ENCODE measurements around the gene FMR1NB. TPM values are rescaled to one million over a fixed set of nuclear protein-coding genes. Genes with fewer than 3 reads are reported as not detected.

Gene FMR1NB
- total RNA-seq, 1 donor from 2014 or later, result not detected

- no peak overlapping the region for H2AFZ ChIP-seq (ENCODE audit: low read depth, low read length)
- Mint-ChIP-seq H3K27me3 (ENCODE audit: low read depth, unreplicated experiment) (no peaks in the 10 kb centered on the region), H3K9me3 (ENCODE audit: unreplicated experiment) (no peaks in the 10 kb centered on the region), H3K4me3 (ENCODE audit: unreplicated experiment) (no peak overlapping the region), H3K36me3 (ENCODE audit: low read depth, unreplicated experiment) (peaks cover 2% of the 10 kb centered on the region), H3K4me1 (ENCODE audit: low read depth, unreplicated experiment) (peaks cover 16% of the 10 kb centered on the region), H3K27ac (ENCODE audit: unreplicated experiment) (no peak overlapping the region)
- no peak overlapping the region for H3K27ac ChIP-seq (ENCODE audit: low read depth, low read length)
- no peak overlapping the region for H3K9ac ChIP-seq (ENCODE audit: low read length)
- H4K20me1 ChIP-seq (ENCODE audit: insufficient read depth, low read length), result no peaks in the 10 kb centered on the region
- no peak for TF ChIP-seq CTCF (IDR thresholded peaks at IDR 0.05; ENCODE audit: insufficient read depth, low read depth, low read length)
- no peak for TF ChIP-seq EZH2 (IDR thresholded peaks at IDR 0.05; ENCODE audit: insufficient read depth, low read length)
- FAIRE-seq (no peak), DNase-seq (ENCODE audit: low read depth) (no peak)
- H3K36me3 ChIP-seq (ENCODE audit: insufficient read depth, low read length), result no peaks in the 10 kb centered on the region
- H3K4me3 ChIP-seq (ENCODE audit: insufficient read depth, low read depth, low read length), result no peak overlapping the region
- H3K27me3 ChIP-seq (ENCODE audit: insufficient read depth, low read length), result no peaks in the 10 kb centered on the region
- no peaks in the 10 kb centered on the region for H3K4me1 ChIP-seq (ENCODE audit: insufficient read depth, low read length)
- H3K79me2 ChIP-seq (ENCODE audit: insufficient read depth, low read length), result no peaks in the 10 kb centered on the region
- H3K9me3 ChIP-seq (ENCODE audit: insufficient read depth, low read depth, low read length), result no peaks in the 10 kb centered on the region
- no peak overlapping the region for H3K4me2 ChIP-seq (ENCODE audit: low read length)
Observed at GRCh38 chrX:147953976-147954375, 27.2 kb upstream of the FMR1NB start.

- Histone ChIP-seq H3K36me3 (ENCODE audit: insufficient read depth, low read length) (no peaks in the 10 kb centered on the region), H3K9me3 (ENCODE audit: insufficient read depth, low read depth, low read length) (no peaks in the 10 kb centered on the region), H4K20me1 (ENCODE audit: insufficient read depth, low read length) (no peaks in the 10 kb centered on the region), H3K4me2 (ENCODE audit: low read length) (no peak overlapping the region), H3K4me1 (ENCODE audit: insufficient read depth, low read length) (no peaks in the 10 kb centered on the region), H3K27ac (ENCODE audit: low read depth, low read length) (no peak overlapping the region), H3K4me3 (ENCODE audit: insufficient read depth, low read depth, low read length) (no peak overlapping the region), H3K9ac (ENCODE audit: low read length) (no peak overlapping the region), H3K79me2 (ENCODE audit: insufficient read depth, low read length) (no peaks in the 10 kb centered on the region), H3K27me3 (ENCODE audit: insufficient read depth, low read length) (no peaks in the 10 kb centered on the region), H2AFZ (ENCODE audit: low read depth, low read length) (no peak overlapping the region)
- Mint-ChIP-seq H3K27me3 (ENCODE audit: low read depth, unreplicated experiment) (no peaks in the 10 kb centered on the region), H3K27ac (ENCODE audit: unreplicated experiment) (no peak overlapping the region), H3K9me3 (ENCODE audit: unreplicated experiment) (no peaks in the 10 kb centered on the region), H3K4me3 (ENCODE audit: unreplicated experiment) (no peak overlapping the region), H3K4me1 (ENCODE audit: low read depth, unreplicated experiment) (peaks cover 16% of the 10 kb centered on the region), H3K36me3 (ENCODE audit: low read depth, unreplicated experiment) (peaks cover 2% of the 10 kb centered on the region)
- DNase-seq (ENCODE audit: low read depth) (no peak), FAIRE-seq (no peak)
- TF ChIP-seq EZH2 (IDR thresholded peaks at IDR 0.05; ENCODE audit: insufficient read depth, low read length), result no peak
Observed at GRCh38 chrX:147957291-147957690, 23.8 kb upstream of the FMR1NB start.

GRCh38 chrX:147958291-147958690 is 22.8 kb upstream of the FMR1NB start:
- Mint-ChIP-seq H3K27ac (ENCODE audit: unreplicated experiment) (peak overlapping the region; percentile 69), H3K27me3 (ENCODE audit: low read depth, unreplicated experiment) (no peaks in the 10 kb centered on the region), H3K4me3 (ENCODE audit: unreplicated experiment) (no peak overlapping the region), H3K36me3 (ENCODE audit: low read depth, unreplicated experiment) (peaks cover 2% of the 10 kb centered on the region), H3K4me1 (ENCODE audit: low read depth, unreplicated experiment) (peaks cover 16% of the 10 kb centered on the region), H3K9me3 (ENCODE audit: unreplicated experiment) (no peaks in the 10 kb centered on the region)
- H3K4me1 ChIP-seq (ENCODE audit: insufficient read depth, low read length), result no peaks in the 10 kb centered on the region
- H3K9me3 ChIP-seq (ENCODE audit: insufficient read depth, low read depth, low read length), result no peaks in the 10 kb centered on the region
- no peaks in the 10 kb centered on the region for H3K36me3 ChIP-seq (ENCODE audit: insufficient read depth, low read length)
- H4K20me1 ChIP-seq (ENCODE audit: insufficient read depth, low read length), result no peaks in the 10 kb centered on the region
- TF ChIP-seq CTCF (IDR thresholded peaks at IDR 0.05; ENCODE audit: insufficient read depth, low read depth, low read length) (no peak), EZH2 (IDR thresholded peaks at IDR 0.05; ENCODE audit: insufficient read depth, low read length) (no peak)
- H3K79me2 ChIP-seq (ENCODE audit: insufficient read depth, low read length), result no peaks in the 10 kb centered on the region
- no peak overlapping the region for H3K9ac ChIP-seq (ENCODE audit: low read length)
- H3K27ac ChIP-seq (ENCODE audit: low read depth, low read length), result no peak overlapping the region
- DNase-seq (ENCODE audit: low read depth), result peak; percentile 52
- no peak overlapping the region for H2AFZ ChIP-seq (ENCODE audit: low read depth, low read length)
- peak overlapping the region; percentile 19 for H3K4me2 ChIP-seq (ENCODE audit: low read length)
- FAIRE-seq, result peak; percentile 20
- no peak overlapping the region for H3K4me3 ChIP-seq (ENCODE audit: insufficient read depth, low read depth, low read length)
- H3K27me3 ChIP-seq (ENCODE audit: insufficient read depth, low read length), result no peaks in the 10 kb centered on the region

All from astrocyte (in vitro differentiated cells and primary cell).